ENCODE data around the gene SKI.

- TF ChIP-seq ZNF384 (IDR thresholded peaks at IDR 0.05) (no peak), PKNOX1 (IDR thresholded peaks at IDR 0.05) (no peak), ARNT (IDR thresholded peaks at IDR 0.05) (no peak), BHLHE40 (IDR thresholded peaks at IDR 0.05; ENCODE audit: borderline replicate concordance) (no peak), HDGF (IDR thresholded peaks at IDR 0.05; ENCODE audit: borderline replicate concordance) (no peak), FOXA1 (IDR thresholded peaks at IDR 0.05) (no peak), NFRKB (IDR thresholded peaks at IDR 0.05) (no peak), SUZ12 (IDR thresholded peaks at IDR 0.05) (no peak), L3MBTL2 (conservative IDR thresholded peaks at IDR 0.05) (no peak), CTBP1 (IDR thresholded peaks at IDR 0.05; ENCODE audit: borderline replicate concordance) (no peak), SP1 (IDR thresholded peaks at IDR 0.05) (no peak), ELF4 (IDR thresholded peaks at IDR 0.05) (no peak), FOXM1 (IDR thresholded peaks at IDR 0.05; ENCODE audit: borderline replicate concordance) (no peak), LEF1 (IDR thresholded peaks at IDR 0.05; ENCODE audit: borderline replicate concordance) (no peak)
Measured at GRCh38 chr1:2274231-2274928, 46.3 kb downstream of the SKI start.
